ENCODE data around the gene FADS1. TPM values are rescaled to one million over a fixed set of nuclear protein-coding genes. Genes with fewer than 3 reads are reported as not detected.
A peak's percentile ranks its signal among the peaks of the same experiment; 100 is the strongest.

FADS1 gene
- total and polyA plus RNA-seq, 2 experiments from 2014 or later = 74.9 to 119 TPM

GRCh38 chr11:61800331-61801281 is 16.2 kb downstream of the FADS1 start:
- DNase-seq (ENCODE audit: low spot score) (no peak), ATAC-seq (no peak)
- Histone ChIP-seq H3K4me3 (no peak overlapping the region), H2AFZ (no peak overlapping the region), H3K27me3 (ENCODE audit: insufficient read depth) (no peaks in the 10 kb centered on the region), H3F3A (replicated peaks; ENCODE audit: low read depth) (peaks cover 19% of the 10 kb centered on the region; the same call in 1 of the 2 replicates), H3K79me2 (replicated peaks; ENCODE audit: insufficient read depth) (peaks cover 8% of the 10 kb centered on the region), H3K4me1 (ENCODE audit: insufficient read depth) (no peaks in the 10 kb centered on the region), H3K36me3 (ENCODE audit: insufficient read depth) (peaks cover 31% of the 10 kb centered on the region), H3K9me2 (ENCODE audit: insufficient read depth) (no peaks in the 10 kb centered on the region), H3K27ac (ENCODE audit: low read depth) (no peak overlapping the region; the same call in 1 of the 2 replicates), H3K4me2 (no peak overlapping the region), H4K20me1 (replicated peaks; ENCODE audit: insufficient read depth) (peaks cover 13% of the 10 kb centered on the region)
- no peaks in the 10 kb centered on the region for H3K9me3 Mint-ChIP-seq
- peaks cover 84% of the 10 kb centered on the region for H3K36me3 Mint-ChIP-seq (ENCODE audit: low read depth)
- H3K4me1 Mint-ChIP-seq = peaks cover 5% of the 10 kb centered on the region; the same call in 1 of the 3 replicates
- H3K27me3 Mint-ChIP-seq (ENCODE audit: insufficient read depth, low read depth, poor library complexity) = peaks cover under 1% of the 10 kb centered on the region
- H3K4me3 Mint-ChIP-seq = no peak overlapping the region
- TF ChIP-seq EZH2phosphoT487 (IDR thresholded peaks at IDR 0.05; ENCODE audit: unreplicated experiment) = no peak
- TF ChIP-seq, protein P1, sequence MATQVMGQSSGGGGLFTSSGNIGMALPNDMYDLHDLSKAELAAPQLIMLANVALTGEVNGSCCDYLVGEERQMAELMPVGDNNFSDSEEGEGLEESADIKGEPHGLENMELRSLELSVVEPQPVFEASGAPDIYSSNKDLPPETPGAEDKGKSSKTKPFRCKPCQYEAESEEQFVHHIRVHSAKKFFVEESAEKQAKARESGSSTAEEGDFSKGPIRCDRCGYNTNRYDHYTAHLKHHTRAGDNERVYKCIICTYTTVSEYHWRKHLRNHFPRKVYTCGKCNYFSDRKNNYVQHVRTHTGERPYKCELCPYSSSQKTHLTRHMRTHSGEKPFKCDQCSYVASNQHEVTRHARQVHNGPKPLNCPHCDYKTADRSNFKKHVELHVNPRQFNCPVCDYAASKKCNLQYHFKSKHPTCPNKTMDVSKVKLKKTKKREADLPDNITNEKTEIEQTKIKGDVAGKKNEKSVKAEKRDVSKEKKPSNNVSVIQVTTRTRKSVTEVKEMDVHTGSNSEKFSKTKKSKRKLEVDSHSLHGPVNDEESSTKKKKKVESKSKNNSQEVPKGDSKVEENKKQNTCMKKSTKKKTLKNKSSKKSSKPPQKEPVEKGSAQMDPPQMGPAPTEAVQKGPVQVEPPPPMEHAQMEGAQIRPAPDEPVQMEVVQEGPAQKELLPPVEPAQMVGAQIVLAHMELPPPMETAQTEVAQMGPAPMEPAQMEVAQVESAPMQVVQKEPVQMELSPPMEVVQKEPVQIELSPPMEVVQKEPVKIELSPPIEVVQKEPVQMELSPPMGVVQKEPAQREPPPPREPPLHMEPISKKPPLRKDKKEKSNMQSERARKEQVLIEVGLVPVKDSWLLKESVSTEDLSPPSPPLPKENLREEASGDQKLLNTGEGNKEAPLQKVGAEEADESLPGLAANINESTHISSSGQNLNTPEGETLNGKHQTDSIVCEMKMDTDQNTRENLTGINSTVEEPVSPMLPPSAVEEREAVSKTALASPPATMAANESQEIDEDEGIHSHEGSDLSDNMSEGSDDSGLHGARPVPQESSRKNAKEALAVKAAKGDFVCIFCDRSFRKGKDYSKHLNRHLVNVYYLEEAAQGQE (IDR thresholded peaks at IDR 0.05; ENCODE audit: unreplicated experiment) = no peak
- no peak for TF ChIP-seq JUNB (IDR thresholded peaks at IDR 0.05; ENCODE audit: unreplicated experiment)
- no peak for TF ChIP-seq STAT1 (IDR thresholded peaks at IDR 0.05; ENCODE audit: unreplicated experiment)
- TF ChIP-seq POLR2AphosphoS5 (IDR thresholded peaks at IDR 0.05; ENCODE audit: low read depth) = no peak
- no peak overlapping the region for H3K27ac Mint-ChIP-seq

GRCh38 chr11:61799665-61800284 is 17.0 kb downstream of the FADS1 start:
- H3K36me3 Mint-ChIP-seq (ENCODE audit: low read depth) = peaks cover 85% of the 10 kb centered on the region
- no peak overlapping the region for H3K4me3 ChIP-seq
- peaks cover 27% of the 10 kb centered on the region for H3K36me3 ChIP-seq (ENCODE audit: insufficient read depth)
- H3K4me2 ChIP-seq = no peak overlapping the region
- DNase-seq (ENCODE audit: low spot score) = no peak
- H3K4me3 Mint-ChIP-seq = no peak overlapping the region
- H3K27me3 Mint-ChIP-seq (ENCODE audit: insufficient read depth, low read depth, poor library complexity) = no peaks in the 10 kb centered on the region
- H3K4me1 ChIP-seq (ENCODE audit: insufficient read depth) = no peaks in the 10 kb centered on the region
- no peak for TF ChIP-seq ZNF114 (CRISPR knock-in tag; IDR thresholded peaks at IDR 0.05)
- peaks cover 14% of the 10 kb centered on the region for H3K79me2 ChIP-seq (replicated peaks; ENCODE audit: insufficient read depth)
- no peak overlapping the region for H2AFZ ChIP-seq
- peaks cover 17% of the 10 kb centered on the region for H4K20me1 ChIP-seq (replicated peaks; ENCODE audit: insufficient read depth)
- H3K9me3 Mint-ChIP-seq = no peaks in the 10 kb centered on the region
- H3F3A ChIP-seq (replicated peaks; ENCODE audit: low read depth) = peaks cover 20% of the 10 kb centered on the region; the same call in 1 of the 2 replicates
- H3K27ac Mint-ChIP-seq = no peak overlapping the region
- H3K4me1 Mint-ChIP-seq = peaks cover 5% of the 10 kb centered on the region; the same call in 1 of the 3 replicates
- ATAC-seq = no peak
- H3K27me3 ChIP-seq (ENCODE audit: insufficient read depth) = no peaks in the 10 kb centered on the region
- peak overlapping the region; percentile 78; the same call in 1 of the 2 replicates for H3K27ac ChIP-seq (ENCODE audit: low read depth)
- H3K9me2 ChIP-seq (ENCODE audit: insufficient read depth) = no peaks in the 10 kb centered on the region
